Bronchial epithelial cell (primary cell): ENCODE data around the gene DLL4. TPM values are rescaled to one million over a fixed set of nuclear protein-coding genes. Genes with fewer than 3 reads are reported as not detected.

Experiments
- DNase-seq: peaks from one replicate; pipeline ENCODE4 v3.0.0-alpha.2; 2010; ENCODE audit warnings: low read depth
- FAIRE-seq: peaks from 2 replicates; lab custom pipeline; 2011; peaks lifted over from hg19 to GRCh38; lab: Jason Lieb, UNC
- H3K27me3 ChIP-seq: 2 replicates; pipeline ENCODE4 v1.5.1; 2011; ENCODE audit warnings: low read length; ENCODE audit not compliant: control insufficient read depth, insufficient read depth
- H3K36me3 ChIP-seq: 2 replicates; pipeline ENCODE4 v1.5.1; 2011; ENCODE audit warnings: low read length; ENCODE audit not compliant: control insufficient read depth, insufficient read depth
- H3K4me3 ChIP-seq: 2 replicates; pipeline ENCODE4 v1.5.1; 2011; ENCODE audit warnings: mild to moderate bottlenecking, low read depth, low read length, control low read depth
- total RNA-seq: library from RNA; depleted of rRNA; stranded (reverse); fragments of >200 nt; gene quantifications from 2 replicates; pipeline ENCODE4 v1.2.1, GENCODE V29; 2014
- TF ChIP-seq, protein P1 (sequence below): IDR thresholded peaks from 2 replicates; pipeline ENCODE4 v1.5.1; 2011; ENCODE audit warnings: mild to moderate bottlenecking, moderate library complexity, low read length, control low read depth, inconsistent platforms; ENCODE audit not compliant: insufficient read depth, severe bottlenecking

The DLL4 gene
- total RNA-seq, 1 donor from 2014 or later: not detected

DNA sequence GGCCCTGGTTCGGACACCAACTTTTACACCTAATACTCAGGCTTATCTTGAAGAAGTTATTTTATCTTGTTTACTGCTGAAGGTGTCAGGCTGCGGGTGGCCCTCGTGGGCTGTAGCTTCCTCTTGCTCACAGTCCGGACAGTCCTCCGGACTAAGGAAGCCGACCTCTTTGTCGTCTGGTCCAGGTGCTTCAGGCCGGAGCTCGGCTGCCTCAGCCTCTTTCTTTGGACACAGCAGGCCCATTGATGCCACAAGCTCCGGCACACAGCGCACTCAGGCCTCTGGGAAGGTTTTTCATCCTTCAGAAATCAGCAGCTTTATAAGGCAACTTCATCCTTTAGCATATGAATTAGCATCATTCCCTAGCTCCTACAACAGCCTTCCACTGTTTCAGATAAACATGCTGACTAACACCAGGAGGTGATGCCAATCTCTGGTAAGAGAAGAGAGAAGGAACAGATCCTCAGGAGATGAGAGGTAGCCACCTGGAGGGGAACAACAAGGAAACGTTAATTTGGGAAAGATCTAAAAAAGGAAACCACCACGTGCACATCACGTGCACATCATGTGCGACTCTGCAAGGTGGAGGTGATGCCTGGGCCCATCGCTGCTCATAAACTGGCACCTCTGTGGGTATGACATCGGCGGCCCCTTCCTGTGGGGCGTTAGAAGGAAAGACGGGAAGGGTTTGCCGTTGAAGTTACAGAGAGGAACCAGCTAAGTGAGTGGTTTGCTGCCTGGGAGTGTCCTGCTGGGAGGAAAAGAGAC is 19.8 kb downstream of the DLL4 start:
- FAIRE-seq (no peak), DNase-seq (no peak)
- Histone ChIP-seq H3K36me3 (peaks cover 1% of the 10 kb centered on the region), H3K4me3 (no peak overlapping the region), H3K27me3 (peaks cover 3% of the 10 kb centered on the region)
- TF ChIP-seq, protein P1, sequence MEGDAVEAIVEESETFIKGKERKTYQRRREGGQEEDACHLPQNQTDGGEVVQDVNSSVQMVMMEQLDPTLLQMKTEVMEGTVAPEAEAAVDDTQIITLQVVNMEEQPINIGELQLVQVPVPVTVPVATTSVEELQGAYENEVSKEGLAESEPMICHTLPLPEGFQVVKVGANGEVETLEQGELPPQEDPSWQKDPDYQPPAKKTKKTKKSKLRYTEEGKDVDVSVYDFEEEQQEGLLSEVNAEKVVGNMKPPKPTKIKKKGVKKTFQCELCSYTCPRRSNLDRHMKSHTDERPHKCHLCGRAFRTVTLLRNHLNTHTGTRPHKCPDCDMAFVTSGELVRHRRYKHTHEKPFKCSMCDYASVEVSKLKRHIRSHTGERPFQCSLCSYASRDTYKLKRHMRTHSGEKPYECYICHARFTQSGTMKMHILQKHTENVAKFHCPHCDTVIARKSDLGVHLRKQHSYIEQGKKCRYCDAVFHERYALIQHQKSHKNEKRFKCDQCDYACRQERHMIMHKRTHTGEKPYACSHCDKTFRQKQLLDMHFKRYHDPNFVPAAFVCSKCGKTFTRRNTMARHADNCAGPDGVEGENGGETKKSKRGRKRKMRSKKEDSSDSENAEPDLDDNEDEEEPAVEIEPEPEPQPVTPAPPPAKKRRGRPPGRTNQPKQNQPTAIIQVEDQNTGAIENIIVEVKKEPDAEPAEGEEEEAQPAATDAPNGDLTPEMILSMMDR: no peak

DNA sequence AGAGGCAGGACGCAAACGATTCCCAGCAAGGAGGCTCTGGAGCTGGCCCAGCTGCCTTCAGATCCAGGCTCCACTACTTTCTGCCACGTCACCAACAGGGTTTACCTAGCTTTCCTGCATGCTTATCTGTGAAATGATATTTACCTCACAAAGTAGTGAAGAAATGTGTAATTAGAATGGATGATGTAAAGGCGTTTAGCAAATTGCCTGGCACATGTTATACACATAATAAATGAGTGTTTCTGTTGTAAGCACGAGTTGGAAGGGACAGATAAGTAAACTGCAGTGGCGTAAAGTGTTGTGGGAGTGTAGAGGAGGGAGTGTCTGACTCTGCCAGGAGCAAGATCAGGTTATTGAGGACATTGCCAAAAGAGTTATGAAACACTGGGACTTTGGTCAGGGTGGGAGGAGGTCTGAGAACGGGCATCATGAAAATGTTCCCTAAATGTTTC is 20.6 kb downstream of the DLL4 start:
- DNase-seq: peak; percentile 29
- TF ChIP-seq, protein P1: no peak
- Histone ChIP-seq H3K27me3 (peaks cover 3% of the 10 kb centered on the region), H3K4me3 (no peak overlapping the region), H3K36me3 (peaks cover 3% of the 10 kb centered on the region)
- no peak for FAIRE-seq

DNA sequence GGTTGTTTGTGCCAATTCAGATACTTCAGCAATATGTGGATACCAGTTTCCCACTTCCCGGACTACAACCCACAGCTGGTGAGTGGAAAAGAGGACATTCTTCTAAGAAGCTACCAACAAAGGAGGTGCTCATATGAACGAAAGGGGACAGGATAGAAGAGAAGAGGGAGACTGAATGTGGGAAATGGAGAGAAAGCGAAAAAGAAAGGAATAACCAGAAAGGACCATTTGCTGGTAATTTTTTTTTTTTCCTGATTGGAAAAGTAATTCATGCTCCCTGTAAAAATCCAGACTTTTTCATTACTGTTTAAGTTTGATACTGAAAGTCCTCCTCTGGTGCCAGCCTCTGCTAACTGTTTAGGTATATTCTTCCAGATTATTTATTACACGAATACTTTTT is 22.6 kb downstream of the DLL4 start:
- TF ChIP-seq, protein P1: no peak
- FAIRE-seq (no peak), DNase-seq (no peak)
- H3K4me3 ChIP-seq: no peak overlapping the region
- H3K36me3 ChIP-seq: peaks cover 20% of the 10 kb centered on the region
- H3K27me3 ChIP-seq: no peaks in the 10 kb centered on the region

DNA sequence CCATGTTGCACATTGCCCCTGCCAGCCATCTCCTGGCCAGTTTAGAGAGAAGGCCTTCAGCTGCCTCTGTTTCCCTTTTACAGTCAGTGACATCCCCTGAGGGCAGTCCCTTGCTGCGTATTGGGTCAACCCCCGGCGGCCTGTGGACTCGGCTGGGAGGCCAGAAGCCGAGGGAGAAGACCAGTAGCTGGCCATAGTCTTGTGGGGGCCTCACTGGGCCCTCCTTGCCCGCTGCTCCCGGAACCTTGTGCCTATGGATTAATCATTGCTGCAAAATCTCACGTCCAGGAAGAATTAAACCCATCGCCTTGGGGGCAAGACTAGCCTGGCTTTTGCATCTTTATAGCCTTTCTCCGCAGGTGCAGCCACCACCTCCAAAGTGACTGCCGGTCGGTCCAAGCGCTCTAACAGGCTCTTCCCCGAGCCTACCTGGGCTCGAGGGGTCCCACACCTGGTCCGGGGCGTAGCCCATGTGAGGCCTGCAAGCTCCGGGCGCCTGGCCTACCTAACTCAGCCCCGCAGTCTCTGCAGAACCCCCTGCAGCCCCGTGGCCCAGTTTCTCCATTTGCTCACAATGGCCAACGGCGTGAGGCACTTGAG is 23.3 kb downstream of the DLL4 start:
- FAIRE-seq: no peak
- no peaks in the 10 kb centered on the region for H3K27me3 ChIP-seq
- DNase-seq: no peak
- H3K36me3 ChIP-seq: peaks cover 20% of the 10 kb centered on the region
- TF ChIP-seq, protein P1: no peak
- peak overlapping the region; percentile 96 for H3K4me3 ChIP-seq

DNA sequence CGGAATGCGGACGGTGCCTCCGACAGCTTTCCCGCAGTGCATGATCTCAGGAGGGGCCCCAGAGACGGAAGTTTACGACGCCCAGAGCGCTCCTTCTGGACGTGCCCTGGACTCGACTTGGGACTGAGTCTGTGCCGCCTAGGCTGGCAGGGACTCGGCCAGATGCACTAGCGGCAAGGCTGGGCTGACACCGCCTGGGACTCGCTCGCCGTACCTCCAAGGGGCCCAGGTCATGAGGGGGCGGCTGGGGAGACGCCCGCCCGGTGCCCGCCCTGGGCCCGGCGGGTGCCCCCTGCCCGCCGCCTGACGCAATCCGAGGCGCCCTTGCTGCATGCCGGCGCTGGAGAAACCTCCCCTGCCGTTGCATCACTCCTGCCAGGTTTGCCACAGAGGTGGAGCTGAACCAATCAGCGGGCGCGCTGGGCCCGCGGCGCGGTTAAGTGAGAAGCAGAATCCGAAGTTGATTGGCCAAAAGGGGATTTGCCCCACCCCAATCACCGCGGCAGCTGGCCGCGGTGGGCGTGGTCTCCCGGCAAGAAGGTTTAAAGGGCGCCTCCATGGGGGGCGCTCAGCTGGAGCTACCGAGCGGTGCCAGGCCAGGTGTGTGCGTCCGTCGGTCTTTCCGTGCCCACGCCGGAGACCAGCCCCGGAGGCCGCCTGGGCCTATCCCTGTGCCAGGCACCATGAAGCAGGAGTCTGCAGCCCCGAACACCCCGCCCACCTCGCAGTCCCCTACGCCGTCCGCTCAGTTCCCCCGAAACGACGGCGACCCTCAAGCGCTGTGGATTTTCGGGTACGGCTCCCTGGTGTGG is 24.0 kb downstream of the DLL4 start, which contains the start of gene CHAC1:
CHAC1 (plus strand) TSS at position 571 of the 812 bp plus-strand sequence; CDS start at position 684, 113 bp downstream.
- FAIRE-seq: no peak

More for the DNA sequence above, 24.0 kb downstream of the DLL4 start, which contains the start of gene CHAC1:
- TF ChIP-seq, protein P1: no peak
- no peaks in the 10 kb centered on the region for H3K27me3 ChIP-seq
- H3K36me3 ChIP-seq: peaks cover 20% of the 10 kb centered on the region
- H3K4me3 ChIP-seq: peak within 1 kb of the TSS; percentile 96
- peak; percentile 92 for DNase-seq
